ENCODE data around the gene FOXN3.

Gene FOXN3

DNA sequence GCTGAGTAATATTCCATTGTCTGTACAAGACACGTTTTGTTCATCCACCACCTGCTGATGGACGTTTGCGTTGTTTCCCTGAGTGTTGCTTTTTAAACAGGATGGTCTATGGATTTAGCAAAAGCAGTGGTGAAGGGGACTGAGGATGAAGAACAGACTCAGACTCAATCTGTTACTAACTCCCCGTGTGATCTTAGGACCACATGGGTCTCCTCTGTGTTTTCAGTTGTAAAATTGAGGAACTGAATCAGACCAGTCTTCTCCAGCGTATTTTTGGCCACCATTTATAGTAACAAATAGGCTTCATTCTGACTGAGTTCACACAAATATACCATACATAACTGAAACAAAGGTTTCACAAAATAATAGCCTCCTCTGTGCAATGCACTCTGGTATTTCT lies 85.6 kb downstream of the FOXN3 start:
- no peak for DNase-seq (ENCODE audit: low read depth)

DNA sequence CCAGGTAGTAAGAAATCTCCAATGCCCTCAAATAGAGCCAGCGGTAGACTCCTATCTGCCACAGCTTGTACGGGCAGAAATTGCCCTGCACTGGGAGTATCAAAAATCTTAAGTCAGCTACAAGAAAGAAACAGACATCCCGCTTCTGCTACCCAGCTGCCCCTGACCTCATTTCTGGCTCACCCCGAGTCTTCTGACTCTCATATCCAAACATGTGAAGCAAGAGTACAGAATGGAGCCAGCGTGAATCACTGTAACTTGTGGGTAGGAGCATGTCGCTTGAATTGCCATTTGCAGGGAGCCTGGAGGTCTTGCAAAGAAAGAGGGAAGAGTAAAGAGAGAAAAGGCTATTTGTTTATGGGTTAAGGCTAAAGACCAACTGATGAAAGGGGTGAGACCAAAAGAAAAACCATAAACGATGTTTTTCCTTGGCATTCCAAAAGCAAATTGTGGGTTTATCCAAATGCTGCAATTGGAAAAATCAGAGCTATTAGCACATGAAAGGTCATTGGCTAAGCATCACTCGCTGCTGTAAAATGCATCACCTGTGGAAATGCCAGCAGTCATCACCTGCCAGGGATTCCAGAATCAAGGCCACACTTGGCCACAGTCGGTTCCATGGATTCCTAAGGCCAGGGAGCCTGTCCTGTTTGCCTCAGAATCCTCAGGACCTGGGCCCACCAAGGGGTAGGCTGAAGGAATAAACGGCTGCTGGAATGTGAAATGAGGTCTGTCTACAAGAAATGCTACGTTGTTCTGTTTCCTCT lies 86.6 kb downstream of the FOXN3 start:
- DNase-seq (ENCODE audit: low read depth): no peak

DNA sequence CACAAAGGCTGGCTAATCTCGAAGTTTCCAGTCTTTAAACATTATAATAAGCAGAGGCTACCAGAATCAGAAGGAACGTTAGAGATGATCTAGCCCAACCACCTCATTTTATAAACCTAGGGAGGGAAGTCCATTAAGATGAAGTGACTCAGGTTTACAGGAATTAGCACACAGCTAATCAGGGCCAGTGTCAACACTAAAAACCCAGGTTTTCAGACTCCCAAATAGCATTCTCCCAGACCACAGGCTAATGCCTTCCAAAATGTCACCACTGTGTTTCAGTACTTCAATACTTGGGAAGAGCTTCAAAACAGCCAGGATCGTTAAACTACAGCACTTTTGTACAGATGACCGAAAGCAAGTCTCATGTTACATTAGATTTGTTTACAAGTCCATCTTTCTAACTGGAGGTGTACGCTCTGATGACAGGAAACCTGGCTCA lies 89.2 kb downstream of the FOXN3 start:
- no peak for DNase-seq (ENCODE audit: low read depth)

DNA sequence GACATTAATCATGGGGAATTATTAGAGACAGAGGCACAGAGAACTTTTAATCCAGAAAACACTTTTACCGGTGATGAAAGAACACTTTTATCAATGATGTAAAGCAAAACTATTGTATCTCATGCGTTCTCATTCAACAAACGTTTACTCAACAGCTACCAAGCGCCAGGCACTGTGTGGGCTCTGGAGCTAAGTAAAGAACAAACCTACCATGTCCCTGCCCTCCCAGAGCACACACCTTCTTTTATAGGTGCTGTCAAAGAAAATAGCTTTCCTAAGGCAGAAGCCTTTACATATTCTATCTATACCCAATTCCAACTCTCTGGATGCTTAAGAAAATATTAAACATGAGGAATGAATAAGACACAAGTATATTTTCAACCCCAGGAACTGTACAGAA lies 91.1 kb downstream of the FOXN3 start:
- no peak for DNase-seq (ENCODE audit: low read depth)

DNA sequence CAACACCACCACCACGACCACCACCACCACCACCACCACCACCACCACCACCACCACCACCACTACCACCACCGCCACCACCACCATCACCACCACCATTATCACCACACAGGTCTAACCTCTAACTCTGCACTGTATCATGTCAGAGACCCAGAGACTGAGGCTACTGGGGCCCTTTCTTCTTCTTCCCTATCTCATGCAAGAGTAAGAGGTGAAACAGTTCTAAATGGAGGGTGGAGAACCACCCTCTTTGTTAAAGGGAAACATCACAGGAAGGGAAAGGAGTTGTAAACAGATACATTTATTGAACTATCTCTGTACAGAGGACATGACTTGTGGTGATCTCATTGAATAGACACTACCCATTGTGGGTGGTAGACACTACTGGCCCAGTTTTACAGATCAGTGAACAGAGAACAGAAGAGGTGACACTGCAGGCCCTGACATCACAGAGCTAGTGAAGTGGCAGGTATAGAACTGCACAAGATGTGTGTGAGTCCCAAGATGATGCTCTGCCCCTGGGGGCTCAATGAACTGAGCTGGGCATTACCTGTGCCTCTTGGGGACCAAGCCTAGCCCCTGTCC lies 91.6 kb downstream of the FOXN3 start:
- DNase-seq (ENCODE audit: low read depth): no peak

DNA sequence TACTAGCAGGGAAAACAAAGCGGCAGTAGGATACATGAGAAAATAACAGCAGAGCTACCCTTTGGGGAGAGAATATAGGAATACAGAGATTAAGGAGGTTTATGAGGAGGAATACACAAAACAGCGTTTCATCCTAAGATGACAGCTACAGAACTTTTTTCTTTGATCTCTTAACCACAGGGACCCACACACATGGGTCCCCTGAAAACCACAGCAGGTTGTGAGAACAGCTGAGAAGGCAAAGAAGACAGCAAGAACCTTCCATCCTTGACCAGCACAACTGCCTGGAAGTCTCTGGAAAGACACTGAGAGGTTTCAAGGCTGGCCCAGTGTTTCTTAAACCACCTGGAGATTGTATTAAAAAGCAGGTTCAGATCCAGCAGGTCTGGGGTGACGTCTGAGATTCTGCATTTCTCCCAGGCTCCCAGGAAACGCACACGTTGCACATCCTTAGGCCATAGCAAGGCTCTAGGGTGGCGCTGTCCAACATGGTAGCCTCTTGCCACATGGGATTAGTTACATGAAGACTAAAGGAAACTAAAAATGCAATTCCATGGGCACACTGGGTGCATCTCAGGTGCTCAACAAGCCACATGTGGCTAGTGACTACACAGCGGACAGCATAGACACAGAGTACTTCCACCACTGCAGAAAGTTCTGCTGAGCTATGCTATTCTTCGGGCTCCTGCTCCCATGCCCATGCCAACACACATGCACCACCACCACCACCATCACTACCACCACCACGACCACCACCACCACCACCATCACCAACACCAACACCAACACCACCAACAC lies 92.3 kb downstream of the FOXN3 start:
- no peak for DNase-seq (ENCODE audit: low read depth)

DNA sequence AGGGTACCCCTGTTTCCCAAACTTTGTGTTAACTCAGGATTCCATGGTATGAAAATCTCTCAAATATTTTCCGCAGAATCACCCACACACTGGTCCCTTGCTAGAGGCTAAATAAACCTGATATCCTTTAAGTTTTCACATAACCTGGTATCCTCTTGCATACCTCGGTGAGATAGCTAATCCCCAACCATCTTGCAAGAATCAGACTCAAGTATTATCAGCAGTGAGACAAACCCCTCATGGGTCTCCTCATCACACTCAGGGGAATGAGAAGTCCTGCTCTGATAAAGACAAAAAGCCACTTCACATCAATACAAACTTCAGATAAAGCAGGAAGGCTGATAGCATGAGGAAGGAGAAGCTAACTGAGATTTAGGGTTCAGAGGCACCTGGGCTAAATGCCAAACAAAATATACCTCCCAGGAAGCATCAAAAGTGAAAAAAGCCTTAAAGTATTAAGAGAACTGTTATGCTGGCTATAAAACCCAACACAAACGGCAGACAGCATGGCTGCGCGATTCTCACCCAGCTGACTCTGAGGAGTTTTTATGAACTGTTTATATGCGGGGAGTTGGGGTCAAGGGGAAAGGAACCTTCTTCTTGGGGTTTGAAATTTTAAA lies 96.5 kb downstream of the FOXN3 start:
- no peak for DNase-seq (ENCODE audit: low read depth)

DNA sequence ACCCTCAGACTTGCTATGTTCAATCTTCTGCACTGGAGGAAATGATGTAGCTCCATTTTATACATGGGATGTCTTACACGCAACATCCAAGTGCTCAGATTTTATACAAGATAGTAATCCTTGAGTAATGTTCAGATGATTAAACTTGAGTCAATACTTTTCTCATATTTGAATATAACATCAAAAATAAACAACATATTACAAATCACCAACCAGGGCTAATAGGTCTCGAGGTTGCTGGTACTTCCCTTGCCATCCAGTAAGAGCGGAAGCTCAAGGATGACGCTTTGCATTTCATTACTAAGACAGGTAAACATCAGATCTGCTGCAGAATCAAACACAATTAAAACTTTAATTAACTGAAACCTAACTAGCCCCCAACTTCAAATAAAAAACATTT lies 97.3 kb downstream of the FOXN3 start:
- no peak for DNase-seq (ENCODE audit: low read depth)

DNA sequence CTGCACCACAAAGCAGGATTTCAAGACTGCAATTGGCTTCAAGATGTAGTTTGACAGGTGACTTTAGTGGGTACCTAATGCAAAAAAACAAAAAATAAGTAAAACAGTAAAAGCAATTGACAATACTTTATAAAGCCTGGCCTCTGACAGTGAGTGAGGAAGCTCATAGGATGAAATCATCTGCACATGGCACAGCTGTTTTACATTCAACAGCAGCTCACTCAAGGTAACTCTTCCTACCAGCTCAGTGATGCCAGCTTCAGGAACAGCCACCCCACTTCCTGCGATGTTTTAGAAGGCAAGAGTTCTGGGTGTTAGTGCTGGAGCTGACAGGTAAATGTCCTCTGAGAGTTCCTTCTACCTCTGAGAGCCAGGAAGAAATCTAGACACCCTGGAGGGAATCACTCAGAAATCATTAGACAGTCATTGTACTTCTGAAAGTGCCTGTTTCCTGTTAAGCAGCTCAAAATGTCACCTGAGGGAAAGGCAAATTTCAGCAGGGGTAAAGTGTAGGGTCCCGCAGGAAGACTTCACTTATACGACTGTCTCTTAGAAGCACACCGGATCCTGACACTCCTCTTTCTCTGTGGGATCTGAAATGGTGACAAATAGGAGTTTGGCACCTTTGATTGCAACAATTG lies 99.9 kb downstream of the FOXN3 start:
- DNase-seq (ENCODE audit: low read depth): no peak

DNA sequence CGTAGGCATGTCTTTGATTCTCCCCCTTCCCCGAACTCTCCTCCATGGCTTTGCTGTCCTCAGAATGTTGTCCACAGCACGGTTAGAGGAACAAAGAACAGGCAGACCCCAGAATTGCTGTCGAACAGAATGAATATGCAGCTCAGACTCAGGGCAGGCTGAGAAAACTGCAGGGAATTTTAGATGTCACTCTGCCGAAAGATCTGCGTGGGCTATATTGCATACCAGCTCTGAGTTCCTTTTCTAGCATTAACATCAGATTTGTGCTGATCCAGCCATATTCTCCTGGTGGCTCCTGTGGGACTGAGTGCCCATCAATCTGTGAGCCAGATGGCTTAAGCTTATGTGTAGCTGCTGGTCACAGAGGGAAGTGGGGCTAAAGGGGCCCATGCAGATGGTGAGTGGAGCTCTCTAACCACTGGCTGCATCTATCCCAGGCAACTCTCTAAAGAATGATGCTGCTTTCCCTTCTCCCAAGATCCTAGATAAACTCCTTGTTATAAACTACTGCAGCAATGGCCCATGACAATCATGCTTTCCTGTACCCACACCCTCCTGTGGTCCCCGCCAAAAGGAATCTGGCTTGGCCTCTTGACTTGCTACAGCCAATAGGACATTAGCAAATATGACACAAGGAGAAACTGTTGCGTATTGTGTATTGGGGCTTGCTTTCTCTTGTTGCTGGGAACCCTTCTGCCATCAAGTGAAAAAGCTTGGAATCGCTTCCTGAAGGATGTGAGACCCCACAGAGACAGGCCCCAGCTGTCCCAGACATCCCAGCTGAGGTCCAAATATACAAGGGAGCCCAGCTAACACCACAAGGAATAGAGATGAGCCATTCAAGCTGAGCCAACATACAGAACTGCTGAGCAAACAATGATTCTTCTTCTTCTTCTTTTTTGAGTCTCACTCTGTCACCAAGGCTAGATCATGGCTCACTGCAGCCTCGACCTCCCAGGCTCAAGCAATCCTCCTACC lies 101.3 kb downstream of the FOXN3 start:
- DNase-seq (ENCODE audit: low read depth): no peak

DNA sequence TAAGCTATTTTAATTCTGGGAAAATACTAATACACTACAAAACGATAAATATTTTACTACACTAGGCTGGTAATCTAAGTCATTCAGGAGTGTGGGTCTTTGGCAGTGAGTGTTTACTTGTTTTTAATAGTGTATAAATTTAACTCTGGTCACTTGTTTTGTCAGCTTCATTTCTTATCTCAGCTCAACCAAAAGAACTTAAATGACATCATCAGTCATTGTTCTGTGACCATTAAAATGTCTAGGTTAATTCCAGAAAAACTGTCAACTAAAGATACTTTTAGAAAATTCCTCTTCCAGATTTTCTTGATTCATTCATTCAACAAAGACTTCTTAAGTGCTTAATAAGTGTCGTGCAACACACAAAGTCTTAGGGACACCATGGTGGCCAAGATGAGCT lies 102.8 kb downstream of the FOXN3 start:
- DNase-seq (ENCODE audit: low read depth): no peak

DNA sequence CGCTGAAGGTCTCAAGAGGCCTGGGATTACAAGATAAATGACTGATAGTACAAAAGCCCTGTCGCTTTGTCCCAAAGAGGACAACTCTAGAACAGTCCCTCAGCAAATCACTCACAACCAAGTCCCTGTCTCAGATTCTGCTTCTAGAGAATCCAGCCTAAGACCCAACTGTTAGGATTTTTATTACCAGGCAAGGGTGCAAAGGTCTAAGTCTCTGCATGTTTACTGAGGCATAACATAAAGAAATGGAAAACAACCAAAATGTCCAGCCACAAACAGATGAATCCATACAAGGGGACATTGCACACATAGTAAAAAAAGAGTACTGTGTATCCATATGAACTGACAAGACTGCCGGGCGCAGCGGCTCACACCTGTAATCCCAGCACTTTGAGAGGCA lies 104.1 kb downstream of the FOXN3 start:
- no peak for DNase-seq (ENCODE audit: low read depth)

DNA sequence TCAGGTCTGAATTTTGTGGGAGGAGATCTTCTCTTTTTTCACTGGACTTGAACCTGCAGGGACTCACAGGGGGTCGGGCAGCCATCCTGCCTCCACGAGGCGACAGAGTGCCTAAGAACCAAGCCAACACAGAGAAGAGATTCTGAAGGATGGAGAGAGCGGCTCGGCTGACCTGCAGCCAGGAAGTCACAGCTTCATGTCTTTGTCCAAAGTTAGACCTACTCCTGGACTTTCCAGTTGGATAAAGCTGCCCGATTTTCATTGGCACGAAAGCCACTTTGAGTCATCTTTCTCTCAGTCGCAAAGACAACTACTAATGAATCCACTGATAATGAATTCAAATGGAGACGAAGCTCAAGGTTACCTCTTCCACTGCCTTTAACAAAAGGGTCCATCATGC lies 106.8 kb downstream of the FOXN3 start:
- no peak for DNase-seq (ENCODE audit: low read depth)

DNA sequence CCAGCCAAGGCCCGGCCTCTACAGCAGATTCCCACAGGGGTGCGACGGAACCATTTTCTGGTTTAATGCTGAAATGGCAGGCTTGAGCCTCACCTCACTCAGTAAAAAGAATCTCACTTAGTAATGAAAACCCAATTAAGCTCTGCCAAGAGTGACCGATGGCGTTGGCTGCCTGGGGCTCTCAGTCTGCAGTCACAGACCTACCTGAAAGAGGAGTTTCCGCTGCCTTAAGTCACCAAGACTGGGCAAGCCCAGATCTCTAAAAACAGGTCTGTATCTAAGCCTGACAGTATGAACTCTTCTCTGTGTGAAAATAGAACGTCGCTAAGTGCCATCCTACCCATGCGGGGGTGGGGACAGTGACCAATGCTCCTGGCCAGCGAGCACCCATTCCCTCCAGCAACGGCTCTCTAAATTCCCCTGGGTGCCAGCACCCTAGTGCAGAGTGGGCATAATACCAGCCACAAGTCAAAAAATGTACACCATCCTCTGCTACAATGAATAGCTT lies 107.3 kb downstream of the FOXN3 start:
- DNase-seq (ENCODE audit: low read depth): no peak

DNA sequence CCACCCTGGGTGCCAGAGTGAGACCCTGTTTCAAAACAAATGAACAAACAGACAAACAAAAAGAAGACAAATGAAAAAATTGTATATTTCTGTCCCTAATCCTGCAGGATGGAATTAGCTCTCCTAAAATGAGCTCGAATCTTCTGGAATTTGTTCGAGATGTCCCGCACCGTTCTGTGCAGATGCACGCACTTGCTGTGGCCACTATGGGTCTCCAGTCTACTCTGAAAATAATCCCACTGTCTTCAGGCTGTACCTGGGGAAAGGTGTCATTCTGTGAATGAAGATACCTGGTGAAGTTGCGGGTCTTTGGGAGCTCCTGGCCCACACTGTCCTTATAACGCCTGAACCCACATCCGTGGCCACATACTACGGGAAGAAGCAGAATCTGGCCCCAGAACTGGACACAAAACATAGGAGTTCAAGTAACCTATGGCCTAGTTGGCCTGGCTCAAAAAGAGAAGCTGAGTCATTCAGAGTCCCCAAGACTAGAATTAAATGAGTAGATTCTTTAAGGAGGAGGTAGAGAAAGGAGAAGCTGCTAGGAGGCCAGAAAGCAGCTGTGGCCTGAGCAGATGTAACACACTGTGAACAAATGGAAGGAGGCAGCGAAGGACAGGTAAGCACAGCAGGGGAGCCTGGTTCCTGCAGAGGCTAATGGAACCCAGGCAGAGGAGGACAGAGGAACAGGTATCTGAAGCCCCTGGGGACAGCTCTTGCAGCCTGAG lies 108.6 kb downstream of the FOXN3 start:
- no peak for DNase-seq (ENCODE audit: low read depth)

DNA sequence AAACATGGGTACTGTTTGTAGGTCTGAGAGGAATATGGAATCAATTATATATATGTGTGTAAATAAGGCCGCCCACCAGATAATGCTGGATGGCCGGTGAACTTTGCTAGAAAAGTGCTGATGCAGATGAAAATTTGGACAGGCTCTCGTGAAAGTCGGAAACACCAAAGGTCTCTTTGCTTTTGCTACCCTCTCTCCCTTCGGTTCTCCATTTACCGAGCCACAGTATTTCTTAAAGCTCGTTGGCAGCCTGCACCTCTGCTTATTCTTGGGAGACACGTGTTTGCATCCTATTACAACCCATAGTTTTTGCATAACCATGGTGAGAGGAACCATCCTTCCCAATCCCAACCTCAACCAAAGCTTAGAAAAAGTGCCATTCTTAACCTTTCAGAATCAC lies 109.6 kb downstream of the FOXN3 start:
- no peak for DNase-seq (ENCODE audit: low read depth)

DNA sequence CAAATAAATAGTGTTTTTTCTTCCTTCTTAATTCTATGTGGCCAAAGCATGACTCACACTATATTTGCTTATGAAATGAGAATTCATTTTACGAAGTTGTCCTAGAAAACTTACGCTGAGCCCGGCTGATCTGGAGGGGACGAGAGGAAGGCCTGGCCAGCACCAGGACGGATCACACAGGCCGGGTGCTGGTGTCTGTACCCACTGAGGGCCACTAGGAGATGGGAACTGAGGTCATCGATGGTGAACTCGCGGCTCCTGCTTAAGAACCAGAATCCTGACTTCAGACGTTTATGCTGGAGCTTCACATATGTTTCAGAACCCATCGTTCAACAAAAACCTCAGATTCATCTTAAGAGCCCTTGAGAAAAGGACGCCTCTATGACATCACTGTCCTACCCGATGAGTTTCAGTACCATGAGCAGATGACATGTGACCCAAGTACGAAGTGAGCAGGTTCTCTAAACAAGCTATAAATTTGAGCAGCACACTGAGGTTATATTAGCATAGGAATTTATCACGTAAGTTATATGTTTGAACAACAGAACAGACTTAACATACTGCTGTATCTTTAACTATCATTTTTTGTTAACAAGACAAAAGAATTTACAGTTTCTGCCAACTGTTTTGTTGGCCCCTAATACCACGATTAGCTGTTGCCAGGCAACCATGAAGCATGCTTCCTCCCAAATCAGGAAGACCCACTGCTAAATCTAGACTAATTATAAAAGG lies 111.9 kb downstream of the FOXN3 start:
- no peak for DNase-seq (ENCODE audit: low read depth)

DNA sequence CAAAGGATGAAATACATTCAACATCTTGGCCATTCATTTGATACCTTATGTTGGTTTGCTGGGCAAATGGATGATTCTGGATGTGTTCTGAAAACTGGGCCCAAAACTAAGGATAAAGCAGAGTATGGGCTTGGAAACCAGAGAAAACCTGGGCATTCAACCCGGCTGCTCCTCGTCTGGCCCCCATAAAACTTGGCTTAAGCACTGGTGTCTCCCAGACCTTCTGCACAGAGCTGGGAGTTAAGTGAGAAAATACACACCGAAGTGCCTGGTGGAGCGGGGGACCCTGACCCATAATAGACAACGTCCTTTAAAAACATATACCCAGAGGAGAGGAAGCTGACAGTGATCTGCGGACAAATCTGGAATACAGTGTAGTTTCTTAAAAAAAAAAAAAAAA lies 112.5 kb downstream of the FOXN3 start:
- no peak for DNase-seq (ENCODE audit: low read depth)

Data from stimulated activated CD8-positive, alpha-beta memory T cell treated with anti-CD3 and anti-CD28 coated beads, Interleukin-12 subunit alpha, Interleukin-12 subunit beta, amount 100 ng/mL, for 4 hours (primary cell).